Memory B cell (primary cell): ENCODE measurements around the gene NPAS1.
"Not testable (repeated sequence)": the region's sequence is repeated elsewhere in the genome, so short reads cannot be mapped to it uniquely, and the experiment has no call there.

Experiments used
- ATAC-seq: fragments of 150-1000 bp; cut with Tn5 transposase; 2 replicates; pipeline ENCODE4 v1.10.0; 2021; ENCODE audit warnings: low read depth, mild to moderate bottlenecking, moderate library complexity
- DNase-seq, 2 donors: peaks; one replicate each; pipeline ENCODE4 v3.0.0; 2022; ENCODE audit warnings: low spot score in 2 of 2
- H3K27ac Mint-ChIP-seq: one replicate; pipeline ENCODE4 v1.8.0; 2022; ENCODE audit warnings: mild to moderate bottlenecking, moderate library complexity, mixed read lengths
- H3K27me3 Mint-ChIP-seq: one replicate; pipeline ENCODE4 v1.8.0; 2022; ENCODE audit warnings: mixed read lengths
- H3K36me3 Mint-ChIP-seq: one replicate; pipeline ENCODE4 v1.8.0; 2022; ENCODE audit warnings: mild to moderate bottlenecking, mixed read lengths
- H3K4me1 Mint-ChIP-seq: one replicate; pipeline ENCODE4 v1.8.0; 2022; ENCODE audit warnings: mixed read lengths
- H3K4me3 Mint-ChIP-seq: one replicate; pipeline ENCODE4 v1.8.0; 2022; ENCODE audit warnings: mild to moderate bottlenecking, moderate library complexity, mixed read lengths
- H3K9me3 Mint-ChIP-seq: one replicate; pipeline ENCODE4 v1.8.0; 2022; ENCODE audit warnings: mixed read lengths

The NPAS1 gene

DNA sequence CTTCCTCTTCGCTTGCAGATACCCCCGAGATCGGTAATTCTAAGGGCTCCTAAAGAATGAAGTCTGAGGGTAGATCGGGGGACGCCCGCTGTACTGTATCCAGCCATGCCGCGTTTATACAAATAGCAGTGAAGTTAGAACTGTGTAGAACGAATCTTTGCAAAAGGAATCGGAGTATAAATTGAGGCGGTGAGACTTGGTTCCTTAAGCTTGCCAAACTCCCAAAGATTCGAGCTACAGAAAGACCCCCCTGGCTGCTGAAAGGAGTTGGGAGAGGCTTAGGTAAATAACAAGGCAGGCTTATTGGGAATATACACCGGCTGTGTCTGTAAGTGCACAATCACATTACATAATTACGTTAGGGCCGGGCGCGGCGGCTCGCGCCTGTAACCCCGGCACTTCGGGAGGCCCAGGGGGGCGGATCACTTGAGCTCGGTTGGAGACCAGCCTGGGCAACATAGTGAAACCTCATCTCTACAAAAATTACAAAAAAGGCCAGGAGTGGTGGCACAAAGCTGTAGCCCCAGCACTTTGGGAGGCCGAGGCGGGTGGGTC lies 16.5 kb downstream of the NPAS1 start:
- no peaks in the 10 kb centered on the region for H3K9me3 Mint-ChIP-seq
- no peak for DNase-seq

DNA sequence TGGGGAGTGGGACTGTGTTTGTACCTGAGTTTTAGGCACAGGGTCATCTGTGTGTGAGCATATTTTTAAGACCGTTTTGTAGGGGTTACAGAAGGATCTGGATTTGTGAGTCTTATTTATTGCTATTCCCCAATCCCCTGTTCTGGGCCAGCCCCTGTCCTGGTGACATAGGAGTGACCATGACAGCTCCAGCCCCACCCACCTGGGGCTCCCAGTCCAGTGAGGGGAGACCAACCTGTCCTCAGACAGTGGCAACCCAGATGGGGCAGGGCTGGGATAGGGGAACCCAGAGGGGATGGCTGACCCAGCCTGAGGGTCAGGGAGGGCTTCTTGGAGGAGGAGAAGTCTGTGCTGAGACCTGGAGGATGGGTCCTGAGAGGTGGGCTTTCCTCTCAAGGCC lies 18.1 kb downstream of the NPAS1 start:
- no peak overlapping the region for H3K27ac Mint-ChIP-seq

More for the DNA sequence above, 16.5 kb downstream of the NPAS1 start:
- ATAC-seq, result peak; percentile 52
- Mint-ChIP-seq H3K27ac (peak overlapping the region; percentile 52), H3K27me3 (peaks cover 2% of the 10 kb centered on the region), H3K4me3 (peak overlapping the region; percentile 90), H3K36me3 (no peaks in the 10 kb centered on the region), H3K4me1 (peaks cover 8% of the 10 kb centered on the region)

DNA sequence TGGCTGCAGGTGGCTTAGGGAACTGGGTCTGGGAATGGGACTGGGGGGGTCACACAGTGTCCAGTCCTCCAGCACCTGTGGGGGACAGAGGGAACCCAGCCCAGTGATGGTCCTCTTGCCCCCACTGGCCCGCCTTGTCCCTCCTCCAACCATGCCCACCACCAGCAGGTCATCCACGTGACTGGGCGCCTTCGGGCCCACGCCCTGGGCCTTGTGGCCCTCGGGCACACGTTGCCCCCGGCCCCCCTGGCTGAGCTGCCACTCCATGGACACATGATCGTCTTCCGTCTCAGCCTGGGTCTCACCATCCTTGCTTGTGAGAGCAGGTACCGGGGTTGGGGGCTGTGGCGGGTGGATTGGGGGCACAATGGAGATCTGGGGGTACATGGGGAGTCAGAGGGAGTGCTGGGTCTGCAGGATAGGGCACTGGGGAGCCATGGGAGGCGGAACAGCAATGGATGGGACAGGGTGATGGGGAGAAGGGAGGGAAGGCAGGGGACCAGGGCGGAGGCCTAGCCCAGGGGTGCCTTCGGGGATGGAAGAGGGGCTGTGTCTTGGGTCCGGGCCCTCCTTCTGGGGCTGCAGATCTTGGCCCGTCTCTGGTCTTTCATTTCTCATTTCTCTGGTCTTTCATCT lies 19.7 kb downstream of the NPAS1 start:
- Mint-ChIP-seq H3K27me3 (no peaks in the 10 kb centered on the region), H3K36me3 (no peaks in the 10 kb centered on the region), H3K4me1 (peaks cover 8% of the 10 kb centered on the region), H3K9me3 (no peaks in the 10 kb centered on the region), H3K27ac (no peak overlapping the region), H3K4me3 (no peak overlapping the region)
- ATAC-seq, result no peak
- DNase-seq, result no peak

More for the DNA sequence above, 18.1 kb downstream of the NPAS1 start:
- ATAC-seq, result no peak
- Mint-ChIP-seq H3K9me3 (no peaks in the 10 kb centered on the region), H3K4me3 (no peak overlapping the region), H3K27me3 (no peaks in the 10 kb centered on the region), H3K4me1 (peaks cover 8% of the 10 kb centered on the region), H3K36me3 (no peaks in the 10 kb centered on the region)
- no peak for DNase-seq

DNA sequence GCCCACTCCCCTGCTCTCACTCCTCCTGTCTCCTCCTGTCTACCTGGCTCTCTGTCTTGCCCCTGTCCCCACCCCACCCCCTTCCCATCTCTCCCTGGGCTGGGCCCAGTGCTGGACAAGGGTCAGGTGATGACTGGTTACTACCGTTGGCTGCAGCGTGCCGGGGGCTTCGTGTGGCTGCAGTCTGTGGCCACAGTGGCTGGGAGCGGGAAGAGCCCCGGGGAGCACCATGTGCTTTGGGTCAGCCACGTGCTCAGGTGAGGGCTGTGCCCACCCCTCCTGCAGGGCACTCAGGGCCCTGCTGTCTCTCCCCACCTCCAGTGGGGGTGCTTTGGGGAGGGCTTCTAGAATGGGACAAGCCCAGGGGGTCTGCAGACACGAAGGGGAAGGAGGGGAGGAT lies 21.2 kb downstream of the NPAS1 start:
- Mint-ChIP-seq H3K4me1 (peaks cover 3% of the 10 kb centered on the region), H3K27ac (peak overlapping the region; percentile 45), H3K36me3 (no peaks in the 10 kb centered on the region), H3K9me3 (no peaks in the 10 kb centered on the region), H3K4me3 (no peak overlapping the region), H3K27me3 (no peaks in the 10 kb centered on the region)
- no peak for ATAC-seq
- DNase-seq, result no peak

DNA sequence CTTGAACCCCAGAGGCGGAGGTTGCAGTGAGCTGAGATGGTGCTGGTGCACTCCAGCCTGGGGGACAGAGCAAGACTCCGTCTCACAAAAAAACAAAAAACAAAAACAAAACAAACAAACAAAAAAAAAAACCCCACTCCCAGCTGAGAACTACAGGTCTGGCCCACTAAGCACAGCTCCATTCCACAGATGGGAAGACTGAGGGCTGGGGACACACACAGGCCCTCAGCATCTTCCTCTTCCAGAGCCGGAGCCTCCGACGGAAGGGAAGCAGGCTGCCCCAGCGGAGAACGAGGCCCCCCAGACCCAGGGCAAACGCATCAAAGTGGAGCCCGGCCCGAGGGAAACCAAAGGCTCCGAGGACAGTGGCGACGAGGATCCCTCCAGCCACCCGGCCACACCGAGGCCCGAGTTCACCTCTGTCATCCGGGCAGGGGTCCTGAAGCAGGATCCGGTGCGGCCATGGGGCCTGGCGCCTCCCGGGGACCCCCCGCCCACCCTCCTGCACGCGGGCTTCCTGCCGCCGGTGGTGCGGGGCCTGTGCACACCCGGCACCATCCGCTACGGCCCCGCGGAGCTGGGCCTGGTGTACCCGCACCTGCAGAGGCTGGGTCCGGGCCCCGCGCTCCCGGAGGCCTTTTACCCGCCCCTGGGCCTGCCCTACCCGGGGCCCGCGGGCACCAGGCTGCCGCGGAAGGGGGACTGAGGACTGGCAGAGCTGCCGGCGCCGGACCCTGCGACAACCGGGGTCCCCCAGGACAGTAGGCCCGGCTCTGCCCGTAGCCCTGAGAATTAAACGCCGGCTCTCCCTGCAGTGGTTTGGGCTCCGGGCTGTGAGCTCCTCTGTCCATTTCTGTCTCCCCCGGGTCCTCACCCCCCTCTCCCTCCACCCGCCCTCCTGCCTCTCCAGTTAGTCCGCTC lies 25.6 kb downstream of the NPAS1 start:
- Mint-ChIP-seq H3K4me1 (peaks cover 14% of the 10 kb centered on the region), H3K4me3 (no peak overlapping the region)
- ATAC-seq, result no peak

DNA sequence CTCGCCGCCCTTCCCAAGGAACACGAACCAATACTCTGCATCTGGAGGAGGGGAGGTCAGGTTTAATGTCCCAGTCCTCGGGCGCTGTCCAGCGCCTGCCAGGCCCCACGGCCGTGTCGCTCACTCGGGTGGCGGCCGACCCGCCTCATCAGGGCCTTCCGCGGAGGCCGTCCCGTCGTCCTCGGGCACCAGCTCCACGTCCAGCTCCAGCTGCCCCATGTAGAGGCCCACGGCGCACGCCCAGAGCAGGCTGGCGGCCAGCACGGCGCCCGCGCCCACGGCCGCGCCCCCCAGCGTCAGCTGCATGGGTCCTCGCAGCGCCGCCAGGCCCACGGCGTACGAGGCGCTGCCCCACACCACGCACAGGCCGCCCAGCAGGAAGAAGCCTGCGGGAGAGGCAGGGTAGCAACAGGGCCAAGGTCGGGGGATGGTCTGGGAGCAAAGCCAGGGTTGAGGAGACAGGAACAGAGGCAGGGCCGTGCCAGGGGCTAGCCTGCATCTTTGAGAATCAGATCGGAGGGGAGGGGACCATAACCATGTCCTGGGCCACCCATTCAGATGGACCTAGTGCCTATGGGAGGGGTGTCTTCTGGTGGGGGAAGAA lies 26.3 kb downstream of the NPAS1 start:
- Mint-ChIP-seq H3K36me3 (peaks cover 1% of the 10 kb centered on the region), H3K4me3 (no peak overlapping the region), H3K4me1 (peaks cover 14% of the 10 kb centered on the region), H3K27ac (no peak overlapping the region), H3K9me3 (no peaks in the 10 kb centered on the region), H3K27me3 (no peaks in the 10 kb centered on the region)
- ATAC-seq (no peak), DNase-seq (no peak)

More for the DNA sequence above, 25.6 kb downstream of the NPAS1 start:
- Mint-ChIP-seq H3K27ac (no peak overlapping the region), H3K27me3 (no peaks in the 10 kb centered on the region), H3K36me3 (peaks cover 1% of the 10 kb centered on the region), H3K9me3 (no peaks in the 10 kb centered on the region)
- no peak for DNase-seq

DNA sequence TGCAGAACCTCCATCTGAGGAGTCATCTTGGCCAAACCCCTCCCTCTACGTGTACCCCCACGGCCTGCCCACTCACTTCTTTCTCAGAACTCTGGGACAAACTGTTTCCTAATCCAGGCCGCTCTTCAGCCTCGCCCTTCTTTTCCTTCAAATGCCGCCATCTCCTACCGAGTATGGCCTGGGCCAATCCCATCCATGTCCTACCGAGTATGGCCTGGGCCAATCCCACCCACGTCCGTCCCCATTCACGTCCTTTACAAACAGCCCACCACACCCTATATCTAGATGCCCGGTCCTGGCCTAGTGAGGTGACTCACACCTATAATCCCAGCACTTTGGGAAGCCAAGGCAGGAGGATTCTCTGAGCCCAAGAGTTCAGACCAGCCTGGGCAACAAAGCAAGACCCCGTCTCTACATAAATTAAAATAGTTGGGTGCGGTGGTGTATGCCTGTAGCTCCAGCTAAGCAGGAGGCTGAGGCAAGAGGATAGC lies 27.7 kb downstream of the NPAS1 start:
- ATAC-seq (no peak), DNase-seq (no peak)
- Mint-ChIP-seq H3K36me3 (peaks cover 1% of the 10 kb centered on the region), H3K4me3 (peak overlapping the region; percentile 36), H3K9me3 (no peaks in the 10 kb centered on the region), H3K27ac (peak overlapping the region; percentile 63), H3K4me1 (peaks cover 14% of the 10 kb centered on the region), H3K27me3 (no peaks in the 10 kb centered on the region)

DNA sequence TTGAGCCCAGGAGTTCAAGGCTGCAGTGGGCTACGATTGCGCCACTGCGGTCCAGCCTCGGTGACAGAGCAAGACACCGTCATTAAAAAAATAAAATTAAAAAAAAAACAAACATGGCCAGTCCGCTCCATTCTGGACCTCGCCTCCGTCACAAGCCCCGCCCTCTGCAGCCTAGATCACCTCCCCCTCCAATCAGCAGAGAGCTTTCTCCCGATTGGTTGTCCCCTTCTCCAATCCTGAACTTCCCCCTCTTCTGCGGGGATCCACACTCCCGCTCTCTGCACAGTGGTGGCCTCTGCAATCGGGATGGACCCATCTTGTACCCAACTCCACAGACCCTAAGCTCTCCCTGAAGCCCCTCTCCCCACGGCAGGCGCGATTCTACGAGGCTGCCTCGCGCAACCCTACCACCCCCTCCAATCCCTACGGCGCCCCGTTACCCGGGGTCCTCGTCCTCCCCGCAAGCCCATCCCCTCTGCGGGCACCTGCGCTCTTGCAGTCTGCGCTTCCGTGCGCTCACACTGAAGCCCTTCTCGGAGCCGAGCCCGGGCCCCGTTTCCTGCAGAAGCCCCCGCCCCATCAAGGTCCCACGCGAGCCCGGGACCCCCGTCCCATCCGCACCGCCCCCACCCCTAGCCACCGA lies 28.2 kb downstream of the NPAS1 start:
- no peaks in the 10 kb centered on the region for H3K9me3 Mint-ChIP-seq

DNA sequence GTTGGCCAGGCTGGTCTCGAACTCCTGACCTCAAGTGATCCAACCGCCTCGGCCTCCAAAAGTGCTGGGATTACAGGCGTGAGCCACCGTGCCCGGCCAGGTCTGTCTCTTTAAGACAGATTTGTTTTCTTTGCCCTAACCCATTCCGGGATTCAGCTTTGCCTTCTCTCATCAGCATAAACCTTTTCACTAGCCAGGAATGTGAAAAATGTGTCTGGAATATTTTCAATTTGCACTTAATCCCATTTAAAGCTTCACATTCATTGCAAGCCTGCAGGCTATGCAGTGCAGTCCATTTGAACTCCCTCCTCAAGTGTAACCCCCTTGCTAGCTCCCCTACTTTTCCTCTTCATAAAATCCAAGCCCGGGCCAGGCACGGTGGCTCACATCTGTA lies 29.7 kb downstream of the NPAS1 start:
- peaks cover 5% of the 10 kb centered on the region for H3K27me3 Mint-ChIP-seq
- peaks cover 14% of the 10 kb centered on the region for H3K4me1 Mint-ChIP-seq
- peak overlapping the region; percentile 63 for H3K27ac Mint-ChIP-seq
- ATAC-seq (no peak), DNase-seq (no peak)
- H3K36me3 Mint-ChIP-seq, result peaks cover 1% of the 10 kb centered on the region
- no peaks in the 10 kb centered on the region for H3K9me3 Mint-ChIP-seq
- H3K4me3 Mint-ChIP-seq, result peak overlapping the region; percentile 97

More for the DNA sequence above, 28.2 kb downstream of the NPAS1 start:
- no peaks in the 10 kb centered on the region for H3K27me3 Mint-ChIP-seq
- ATAC-seq, result peak; percentile 36
- H3K4me1 Mint-ChIP-seq, result peaks cover 14% of the 10 kb centered on the region
- DNase-seq, result peak; percentile 52 to 59
- H3K36me3 Mint-ChIP-seq, result peaks cover 1% of the 10 kb centered on the region
- H3K27ac Mint-ChIP-seq, result peak overlapping the region; percentile 63
- H3K4me3 Mint-ChIP-seq, result peak overlapping the region; percentile 97

DNA sequence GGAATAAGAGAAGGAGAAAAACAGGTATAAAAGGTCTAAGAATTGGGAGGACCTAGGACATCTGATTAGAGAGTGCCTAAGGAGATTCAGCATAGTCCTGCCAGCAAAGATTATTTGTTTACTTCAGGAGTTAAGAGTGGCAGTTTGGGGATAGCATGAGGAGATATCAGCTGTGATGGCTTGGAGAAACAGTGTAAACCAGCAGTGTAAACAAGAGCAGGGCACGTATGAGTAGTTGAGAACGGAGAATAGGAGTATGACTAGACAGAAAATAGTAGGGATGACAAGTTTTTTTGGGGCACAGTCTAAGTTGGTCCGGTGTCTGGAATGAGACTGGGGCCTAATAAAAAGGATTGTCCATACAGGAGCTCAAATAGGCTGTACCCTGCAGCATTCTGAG lies 30.9 kb downstream of the NPAS1 start:
- H3K4me1 Mint-ChIP-seq, result peaks cover 14% of the 10 kb centered on the region

DNA sequence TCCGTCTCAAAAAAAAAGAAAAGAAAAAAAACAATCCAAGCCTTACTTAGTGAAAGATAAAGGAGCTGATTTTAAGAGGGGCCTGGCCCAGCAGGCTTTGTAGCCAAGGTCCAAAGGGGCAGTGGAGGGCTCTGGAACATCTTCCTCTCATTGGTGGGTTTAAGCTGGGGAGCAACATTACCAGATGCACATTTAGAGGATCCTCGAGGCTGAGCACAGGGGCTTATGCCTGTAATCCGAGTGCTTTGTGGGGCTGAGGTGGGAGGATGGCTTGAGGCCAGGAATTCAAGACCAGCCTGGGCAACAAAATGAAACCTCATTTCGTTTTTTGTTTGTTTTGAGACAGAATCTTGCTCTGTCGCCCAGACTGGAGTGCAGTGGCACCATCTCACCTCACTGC lies 36.8 kb downstream of the NPAS1 start:
- H3K27ac Mint-ChIP-seq, result no peak overlapping the region
- no peaks in the 10 kb centered on the region for H3K4me1 Mint-ChIP-seq
- peaks cover 5% of the 10 kb centered on the region for H3K27me3 Mint-ChIP-seq
- no peaks in the 10 kb centered on the region for H3K9me3 Mint-ChIP-seq
- H3K36me3 Mint-ChIP-seq, result no peaks in the 10 kb centered on the region
- H3K4me3 Mint-ChIP-seq, result no peak overlapping the region
- no peak for DNase-seq
- no peak for ATAC-seq

More for the DNA sequence above, 30.9 kb downstream of the NPAS1 start:
- not testable (repeated sequence) for H3K36me3 Mint-ChIP-seq, H3K27ac Mint-ChIP-seq, DNase-seq, H3K9me3 Mint-ChIP-seq, ATAC-seq, H3K27me3 Mint-ChIP-seq
- H3K4me3 Mint-ChIP-seq, result peak overlapping the region; percentile 4

DNA sequence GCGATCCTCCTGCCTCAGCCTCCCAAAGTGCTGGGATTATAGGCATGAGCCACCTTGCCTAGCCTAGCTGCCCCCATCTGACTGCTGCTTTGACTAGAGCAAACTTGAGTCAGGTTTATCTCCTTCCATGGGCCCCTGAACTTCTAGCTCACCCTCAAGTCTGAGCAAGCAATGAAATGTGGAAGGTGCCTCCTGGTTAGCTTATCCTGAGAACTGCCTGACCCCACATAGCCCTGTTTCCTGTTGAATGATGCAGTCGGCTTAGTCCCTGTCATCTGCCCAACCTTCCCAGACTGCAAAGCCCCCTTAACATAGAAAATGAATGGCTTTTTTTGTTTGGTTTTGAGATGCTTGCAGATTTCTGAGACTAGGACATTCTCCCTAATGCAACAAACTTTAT lies 37.7 kb downstream of the NPAS1 start:
- no peak for ATAC-seq
- Mint-ChIP-seq H3K4me1 (no peaks in the 10 kb centered on the region), H3K9me3 (no peaks in the 10 kb centered on the region), H3K4me3 (no peak overlapping the region), H3K36me3 (no peaks in the 10 kb centered on the region), H3K27me3 (peaks cover 5% of the 10 kb centered on the region), H3K27ac (no peak overlapping the region)
- DNase-seq, result no peak

DNA sequence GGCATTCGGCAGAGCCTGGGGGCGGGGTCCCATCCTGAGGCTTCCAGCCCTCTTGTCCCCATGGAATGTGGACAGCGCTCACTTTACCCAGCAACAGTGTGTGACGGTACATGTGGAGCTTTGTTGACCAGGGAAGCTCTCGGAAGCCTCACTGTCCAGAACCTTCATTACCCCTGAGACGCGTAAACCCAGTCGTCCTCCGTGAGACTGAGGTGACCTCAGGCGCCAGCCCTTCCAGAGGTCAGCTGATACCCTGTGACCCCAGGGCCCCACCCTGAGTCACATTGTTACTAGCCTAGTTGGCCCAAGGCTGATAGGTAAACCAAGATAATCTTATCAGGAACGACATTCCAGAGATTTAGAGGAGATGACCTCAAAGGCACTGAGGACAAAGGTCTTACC lies 39.0 kb downstream of the NPAS1 start:
- no peaks in the 10 kb centered on the region for H3K36me3 Mint-ChIP-seq
- H3K4me1 Mint-ChIP-seq, result no peaks in the 10 kb centered on the region
- H3K4me3 Mint-ChIP-seq, result no peak overlapping the region
- H3K27ac Mint-ChIP-seq, result no peak overlapping the region
- ATAC-seq (no peak), DNase-seq (no peak)
- H3K9me3 Mint-ChIP-seq, result no peaks in the 10 kb centered on the region
- peaks cover 3% of the 10 kb centered on the region for H3K27me3 Mint-ChIP-seq
